Nephron progenitor cell (in vitro differentiated cells): ENCODE data around the gene C9.
"Not testable (repeated sequence)": the region's sequence is repeated elsewhere in the genome, so short reads cannot be mapped to it uniquely, and the experiment has no call there.

Experiments used
- DNase-seq: peaks from one replicate; pipeline ENCODE4 v3.0.0; 2021
- H3K27ac Mint-ChIP-seq: 2 replicates; pipeline ENCODE4 v1.8.0; 2021; ENCODE audit warnings: mild to moderate bottlenecking, moderate library complexity, mixed read lengths
- H3K27me3 Mint-ChIP-seq: 2 replicates; pipeline ENCODE4 v1.8.0; 2021; ENCODE audit warnings: mild to moderate bottlenecking, low read depth, mixed read lengths; ENCODE audit not compliant: poor library complexity
- H3K36me3 Mint-ChIP-seq: 2 replicates; pipeline ENCODE4 v1.8.0; 2021; ENCODE audit warnings: low read depth, mixed read lengths
- H3K4me1 Mint-ChIP-seq: 2 replicates; pipeline ENCODE4 v1.8.0; 2021; ENCODE audit warnings: mixed read lengths
- H3K4me3 Mint-ChIP-seq: 2 replicates; pipeline ENCODE4 v1.8.0; 2021; ENCODE audit warnings: mild to moderate bottlenecking, moderate library complexity, mixed read lengths
- H3K9me3 Mint-ChIP-seq: 2 replicates; pipeline ENCODE4 v1.8.0; 2021; ENCODE audit warnings: mild to moderate bottlenecking, moderate library complexity, mixed read lengths
- CTCF ChIP-seq: fragments of 200-600 bp; sonication (generic); IDR thresholded peaks from 2 replicates; pipeline ENCODE4 v1.5.0; 2021; ENCODE audit warnings: antibody characterized with exemption

C9 gene

DNA sequence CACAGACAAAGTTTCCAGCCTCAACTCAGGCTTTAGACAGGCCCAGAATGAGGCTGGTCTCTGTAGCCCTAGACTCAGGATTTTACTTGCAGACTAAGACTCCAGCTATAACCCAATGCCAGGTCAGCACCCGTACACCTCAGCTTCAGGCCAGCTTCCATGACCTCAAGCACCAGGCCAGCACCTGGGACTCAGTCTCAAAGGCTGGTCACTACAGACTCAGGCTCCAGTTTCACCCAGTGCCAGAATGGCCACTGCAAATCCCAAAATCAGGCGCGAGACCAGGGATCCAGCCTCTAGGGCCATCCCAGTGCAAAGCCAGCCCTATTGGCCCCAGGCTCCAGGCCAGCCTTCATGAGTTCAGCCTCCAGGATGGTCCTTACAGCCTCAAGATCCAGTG, 44.9 kb downstream of the C9 start:
- no peaks in the 10 kb centered on the region for H3K27me3 Mint-ChIP-seq
- no peak for DNase-seq
- TF ChIP-seq CTCF, result no peak
- H3K9me3 Mint-ChIP-seq, result peaks cover 12% of the 10 kb centered on the region
- H3K27ac Mint-ChIP-seq, result no peak overlapping the region
- no peaks in the 10 kb centered on the region for H3K4me1 Mint-ChIP-seq
- H3K36me3 Mint-ChIP-seq, result no peaks in the 10 kb centered on the region
- H3K4me3 Mint-ChIP-seq, result no peak overlapping the region

DNA sequence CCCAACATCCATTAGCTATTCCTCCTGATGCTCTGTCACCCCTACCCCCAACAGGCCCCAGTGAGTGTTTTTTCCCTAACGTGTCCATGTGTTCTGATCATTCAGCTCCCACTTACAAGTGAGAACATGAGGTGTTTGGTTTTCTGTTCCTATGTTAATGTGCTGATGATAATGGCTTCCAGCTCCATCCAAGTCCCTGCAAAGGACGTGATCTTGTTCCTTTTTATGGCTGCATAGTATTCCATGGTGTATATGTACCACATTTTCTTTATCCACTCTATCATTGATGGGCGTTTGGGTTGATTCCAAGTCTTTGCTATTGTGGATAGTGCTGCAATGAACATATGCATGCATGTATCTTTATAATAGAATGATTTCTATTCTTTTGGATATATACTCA, 47.8 kb downstream of the C9 start:
- H3K27me3 Mint-ChIP-seq, H3K4me3 Mint-ChIP-seq, H3K27ac Mint-ChIP-seq, H3K4me1 Mint-ChIP-seq, DNase-seq, H3K36me3 Mint-ChIP-seq: not testable (repeated sequence)
- peaks cover 12% of the 10 kb centered on the region for H3K9me3 Mint-ChIP-seq

- Mint-ChIP-seq H3K27ac (no peak overlapping the region), H3K36me3 (no peaks in the 10 kb centered on the region), H3K27me3 (no peaks in the 10 kb centered on the region), H3K9me3 (peaks cover 12% of the 10 kb centered on the region), H3K4me3 (no peak overlapping the region), H3K4me1 (no peaks in the 10 kb centered on the region)
- no peak for DNase-seq
- no peak for TF ChIP-seq CTCF
Measured at GRCh38 chr5:39315995-39316394, 48.3 kb downstream of the C9 start.

DNA sequence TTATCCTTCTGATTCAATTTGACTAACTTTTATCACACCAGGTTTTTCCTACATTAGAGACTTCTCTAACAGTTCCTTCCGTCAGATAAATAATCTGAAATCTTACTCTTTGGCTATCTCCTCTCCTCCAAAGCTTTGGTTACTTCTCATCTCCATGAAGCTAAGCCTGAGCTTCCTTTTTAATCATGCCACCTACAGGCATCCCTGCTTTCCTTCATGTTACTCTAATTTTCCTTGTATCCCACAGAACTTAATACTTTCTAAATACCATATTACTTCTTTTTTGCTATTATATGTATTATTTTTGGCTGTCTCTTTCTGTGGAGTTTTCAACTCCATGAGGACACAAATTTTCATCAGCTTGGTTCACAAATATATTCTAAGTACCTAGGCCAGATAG, 49.7 kb downstream of the C9 start:
- no peaks in the 10 kb centered on the region for H3K36me3 Mint-ChIP-seq
- H3K27me3 Mint-ChIP-seq, result no peaks in the 10 kb centered on the region
- no peak overlapping the region for H3K27ac Mint-ChIP-seq
- no peak overlapping the region for H3K4me3 Mint-ChIP-seq
- DNase-seq, result no peak
- H3K9me3 Mint-ChIP-seq, result peaks cover 12% of the 10 kb centered on the region
- no peak for TF ChIP-seq CTCF
- H3K4me1 Mint-ChIP-seq, result no peaks in the 10 kb centered on the region

DNA sequence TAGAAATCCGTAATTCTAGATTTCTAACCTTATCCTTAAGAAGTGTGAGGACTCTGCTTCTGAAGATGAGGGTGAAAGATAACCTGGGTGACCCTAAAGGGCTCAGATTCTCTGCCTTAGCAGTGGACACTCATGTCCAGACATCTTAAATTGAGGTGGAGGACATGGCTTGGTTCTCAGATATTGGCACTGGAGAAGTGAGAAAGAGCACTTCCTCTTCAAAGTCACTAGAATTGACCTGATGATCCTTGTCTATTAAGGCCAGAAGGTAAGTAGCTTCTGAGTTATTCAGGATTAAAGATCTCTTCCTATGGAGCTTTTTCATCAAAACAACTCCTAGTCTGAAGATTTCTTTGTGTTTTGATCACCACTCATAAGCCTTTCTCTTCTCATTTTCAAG, 54.8 kb downstream of the C9 start:
- H3K9me3 Mint-ChIP-seq, result no peaks in the 10 kb centered on the region
- no peak overlapping the region for H3K4me3 Mint-ChIP-seq
- no peak overlapping the region for H3K27ac Mint-ChIP-seq
- TF ChIP-seq CTCF, result no peak
- H3K4me1 Mint-ChIP-seq, result no peaks in the 10 kb centered on the region
- DNase-seq, result no peak
- H3K36me3 Mint-ChIP-seq, result no peaks in the 10 kb centered on the region
- no peaks in the 10 kb centered on the region for H3K27me3 Mint-ChIP-seq

DNA sequence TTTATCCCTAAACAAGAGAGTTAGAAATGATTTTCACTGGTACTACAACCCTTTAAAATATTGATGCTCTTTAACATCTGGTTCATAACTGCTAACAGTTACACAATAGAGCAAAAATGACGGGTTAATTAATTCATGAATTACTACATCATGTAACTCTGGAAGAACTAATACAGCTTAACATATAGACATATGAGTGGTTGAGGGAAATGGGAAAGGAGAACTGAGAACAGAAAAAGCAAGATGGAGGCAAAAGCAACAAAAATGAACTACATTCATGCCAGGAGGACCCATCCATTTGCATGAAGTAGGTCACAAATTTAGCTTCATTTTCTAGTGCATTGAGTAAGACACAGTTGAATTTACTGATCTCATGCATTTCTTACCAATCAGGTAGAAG, 61.8 kb downstream of the C9 start:
- DNase-seq, result no peak
- Mint-ChIP-seq H3K36me3 (no peaks in the 10 kb centered on the region), H3K4me1 (no peaks in the 10 kb centered on the region), H3K4me3 (no peak overlapping the region), H3K27me3 (no peaks in the 10 kb centered on the region), H3K27ac (no peak overlapping the region), H3K9me3 (peaks cover 5% of the 10 kb centered on the region)
- no peak for TF ChIP-seq CTCF

DNA sequence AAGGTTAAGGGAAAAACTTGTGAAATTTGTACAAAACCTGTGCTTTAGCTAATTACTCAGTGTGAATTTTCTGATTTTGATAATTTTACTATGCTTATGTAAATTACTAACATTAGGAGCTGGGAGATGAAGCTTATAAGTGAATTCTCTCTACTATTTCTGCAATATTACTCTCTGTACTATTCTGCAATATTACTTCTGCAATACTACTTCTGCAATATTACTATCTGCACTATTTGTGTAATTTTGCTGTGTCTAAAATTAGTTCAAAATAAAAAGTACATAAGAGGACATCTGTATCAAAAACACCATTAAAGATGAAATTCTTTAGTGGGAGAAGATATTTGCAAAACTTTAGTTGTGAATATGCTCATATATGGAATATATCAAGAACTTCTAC, 62.9 kb downstream of the C9 start:
- Mint-ChIP-seq H3K36me3 (no peaks in the 10 kb centered on the region), H3K4me1 (no peaks in the 10 kb centered on the region), H3K27me3 (no peaks in the 10 kb centered on the region), H3K27ac (no peak overlapping the region), H3K9me3 (peaks cover 5% of the 10 kb centered on the region), H3K4me3 (no peak overlapping the region)
- TF ChIP-seq CTCF, result no peak
- DNase-seq, result no peak
